Skeletal muscle satellite cell (primary cell): ENCODE data around the gene KLHL3.

ENCODE experiments used
- H3K27me3 ChIP-seq: 2 replicates; pipeline ENCODE4 v1.7.0; 2013; ENCODE audit warnings: low read length; ENCODE audit not compliant: control insufficient read depth, insufficient read depth
- H3K36me3 ChIP-seq: 2 replicates; pipeline ENCODE4 v1.7.0; 2013; ENCODE audit warnings: mild to moderate bottlenecking, control low read depth, low read length; ENCODE audit not compliant: insufficient read depth
- H3K4me1 ChIP-seq: 2 replicates; pipeline ENCODE4 v1.7.0; 2013; ENCODE audit warnings: low read length; ENCODE audit not compliant: control insufficient read depth, insufficient read depth
- H3K4me2 ChIP-seq: 2 replicates; pipeline ENCODE4 v1.7.0; 2013; ENCODE audit warnings: mild to moderate bottlenecking, low read length
- H3K4me3 ChIP-seq: 2 replicates; pipeline ENCODE4 v1.7.0; 2013; ENCODE audit warnings: low read length
- H3K9ac ChIP-seq: 2 replicates; pipeline ENCODE4 v1.7.0; 2013; ENCODE audit warnings: mild to moderate bottlenecking, low read depth, low read length, moderate library complexity
- H3K9me3 ChIP-seq: replicated peaks from 2 replicates; pipeline ENCODE4 v1.7.0; 2013; ENCODE audit warnings: mild to moderate bottlenecking, control low read depth, low read length

Gene KLHL3

DNA sequence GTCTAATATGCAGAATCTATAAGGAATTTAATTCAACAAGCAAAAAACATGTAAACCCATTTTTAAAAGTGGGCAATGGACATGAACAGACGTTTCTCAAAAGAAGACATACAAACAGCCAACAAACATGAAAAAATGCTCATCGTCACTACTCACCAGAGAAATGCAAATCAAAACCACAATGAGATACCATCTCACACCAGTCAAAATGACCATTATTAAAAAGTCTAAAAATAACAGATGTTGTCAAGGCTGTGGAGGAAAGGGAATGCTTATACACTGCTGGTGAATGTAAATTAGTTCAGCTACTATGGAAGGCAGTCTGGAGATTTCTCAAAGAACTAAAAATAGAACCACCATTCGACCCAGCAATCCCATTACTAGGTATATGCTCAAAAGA is 3.1 kb upstream of the KLHL3 start:
- Histone ChIP-seq H3K4me1 (peaks cover 20% of the 10 kb centered on the region), H3K27me3 (no peaks in the 10 kb centered on the region), H3K9ac (no peak overlapping the region), H3K4me2 (no peak overlapping the region), H3K9me3 (no peaks in the 10 kb centered on the region), H3K4me3 (no peak overlapping the region), H3K36me3 (no peaks in the 10 kb centered on the region)

DNA sequence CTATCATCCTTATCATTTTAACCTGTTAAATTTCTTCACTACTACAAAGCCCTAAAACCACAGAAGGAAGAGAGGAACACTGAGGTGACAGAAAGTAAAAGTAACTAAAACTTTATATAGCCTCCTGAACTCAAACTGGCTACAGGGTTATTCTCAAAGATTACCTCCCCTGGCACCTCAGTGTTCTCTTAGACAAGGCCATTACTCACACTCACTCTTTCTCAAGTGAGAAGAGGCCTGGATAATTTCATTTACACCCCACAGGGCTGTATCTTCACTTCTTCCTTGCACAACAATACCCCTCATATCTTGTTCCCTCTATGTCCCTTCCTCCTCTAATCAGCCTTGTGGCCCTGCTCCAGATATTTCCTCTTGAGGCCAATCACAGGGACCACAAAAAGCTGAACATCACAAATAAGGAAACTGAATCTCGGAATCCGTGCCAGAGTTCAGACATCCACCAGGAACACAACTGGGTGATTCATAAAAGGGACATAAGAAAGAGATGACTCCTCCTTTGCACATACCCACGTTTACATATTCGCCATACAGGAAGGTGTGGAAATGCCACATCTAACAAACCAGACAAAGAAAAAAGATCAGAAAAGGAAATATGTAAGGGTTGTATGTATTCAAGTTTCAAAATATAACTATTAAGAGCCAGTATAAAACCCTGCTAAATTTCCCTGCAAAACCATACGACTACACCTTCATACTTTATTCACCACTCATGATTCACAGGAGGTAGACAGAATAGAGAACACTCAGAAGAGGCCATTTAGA is 1.7 kb upstream of the KLHL3 start:
- H3K9me3 ChIP-seq = no peaks in the 10 kb centered on the region
- no peak overlapping the region for H3K9ac ChIP-seq
- H3K4me1 ChIP-seq = peaks cover 20% of the 10 kb centered on the region
- H3K36me3 ChIP-seq = no peaks in the 10 kb centered on the region
- no peak overlapping the region for H3K4me3 ChIP-seq
- H3K4me2 ChIP-seq = no peak overlapping the region
- no peaks in the 10 kb centered on the region for H3K27me3 ChIP-seq

DNA sequence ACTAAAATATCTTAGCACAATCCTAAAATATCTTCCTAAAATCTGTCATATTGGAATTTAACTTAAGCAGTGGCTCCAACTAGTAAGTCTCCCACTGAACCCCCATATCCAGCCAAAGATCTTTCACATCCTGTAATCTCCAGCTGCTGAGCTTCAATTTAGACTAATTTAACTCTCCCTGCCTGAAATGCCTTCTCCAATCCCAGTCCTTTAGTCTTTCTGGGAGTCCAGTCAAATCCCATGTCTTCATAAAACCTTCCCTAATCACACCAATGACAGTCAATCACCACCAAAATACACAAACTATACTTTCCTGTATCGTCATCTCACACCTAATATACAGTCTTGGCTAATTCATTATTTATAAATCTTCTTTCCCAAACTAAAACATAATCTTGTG is 607 bp upstream of the KLHL3 start:
- Histone ChIP-seq H3K4me3 (no peak overlapping the region), H3K9me3 (no peaks in the 10 kb centered on the region), H3K27me3 (no peaks in the 10 kb centered on the region), H3K4me2 (no peak overlapping the region), H3K36me3 (no peaks in the 10 kb centered on the region), H3K9ac (no peak overlapping the region), H3K4me1 (peaks cover 20% of the 10 kb centered on the region)

DNA sequence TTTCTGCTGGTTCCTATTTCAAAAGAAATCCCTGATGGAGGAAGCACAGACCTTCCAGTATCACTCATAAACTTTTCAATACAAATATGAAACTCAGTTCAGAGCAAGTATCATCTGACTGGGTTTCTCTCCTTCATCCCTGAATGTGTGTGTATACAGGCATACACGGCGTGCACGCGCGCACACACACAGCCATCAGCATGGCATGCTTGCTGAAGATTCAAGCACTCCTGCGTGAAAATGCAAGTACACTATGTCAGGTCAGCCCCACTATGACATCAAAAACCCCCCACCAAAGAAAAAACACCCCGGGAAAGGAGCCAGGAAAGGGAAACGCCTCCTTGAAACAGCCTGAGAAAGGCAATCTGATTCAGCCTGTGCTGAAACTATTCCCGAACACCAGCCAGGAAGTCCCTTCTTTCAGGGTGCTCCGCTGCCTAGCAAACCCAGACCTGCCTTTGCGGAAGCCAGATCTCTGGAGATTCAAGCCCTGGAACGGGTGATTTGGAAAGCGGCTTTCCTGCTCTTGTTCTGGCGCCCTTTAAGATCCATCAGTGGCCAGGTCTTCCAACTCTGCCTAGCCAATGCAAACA is 831 bp downstream of the KLHL3 start:
- H3K36me3 ChIP-seq = no peaks in the 10 kb centered on the region
- no peaks in the 10 kb centered on the region for H3K9me3 ChIP-seq
- no peaks in the 10 kb centered on the region for H3K27me3 ChIP-seq
- peak overlapping the region; percentile 54 for H3K9ac ChIP-seq
- peaks cover 32% of the 10 kb centered on the region for H3K4me1 ChIP-seq
- H3K4me2 ChIP-seq = peak overlapping the region; percentile 87
- H3K4me3 ChIP-seq = peak overlapping the region; percentile 64

DNA sequence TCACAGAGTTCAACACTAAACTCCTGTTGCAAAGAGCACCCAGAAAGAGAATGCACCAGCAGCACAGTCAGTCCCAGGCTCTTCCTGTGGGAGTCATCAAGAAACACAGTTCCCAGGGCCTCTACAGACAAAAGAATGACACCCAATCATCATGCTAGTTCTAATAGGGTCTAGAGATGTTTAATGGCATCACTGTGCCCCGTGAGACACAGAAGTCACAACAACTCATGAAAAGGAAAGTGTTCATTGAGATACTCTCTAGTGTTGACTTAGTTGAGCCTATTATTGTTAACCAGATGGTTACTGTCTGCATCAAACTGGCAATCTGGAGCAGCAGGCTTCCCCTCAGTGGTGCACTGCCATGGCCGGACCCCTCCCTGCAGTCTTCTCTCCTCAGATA is 1.6 kb downstream of the KLHL3 start:
- Histone ChIP-seq H3K9ac (no peak overlapping the region), H3K27me3 (no peaks in the 10 kb centered on the region), H3K4me3 (peak overlapping the region; percentile 15), H3K4me2 (peak overlapping the region; percentile 87), H3K9me3 (no peaks in the 10 kb centered on the region), H3K36me3 (no peaks in the 10 kb centered on the region), H3K4me1 (peaks cover 34% of the 10 kb centered on the region)

DNA sequence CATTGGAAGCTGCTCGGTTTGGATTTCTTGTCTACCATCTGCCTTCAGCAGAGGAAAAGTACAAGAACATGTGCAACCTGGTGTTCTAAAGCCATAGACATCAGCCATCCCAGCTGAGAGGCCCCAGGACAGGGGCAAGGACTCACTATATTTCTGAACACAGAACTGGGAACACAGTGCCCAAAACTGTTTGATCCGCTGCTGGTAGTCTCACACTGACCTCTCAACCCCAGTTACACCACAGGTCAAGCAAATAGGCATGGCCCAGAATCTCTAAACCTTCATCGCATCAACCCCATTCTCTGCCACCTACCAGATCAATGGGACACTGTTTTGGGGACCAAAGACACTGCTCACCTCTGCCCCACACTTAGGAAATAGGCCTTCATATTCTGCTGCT is 2.0 kb downstream of the KLHL3 start:
- Histone ChIP-seq H3K4me3 (no peak overlapping the region), H3K4me2 (no peak overlapping the region), H3K36me3 (no peaks in the 10 kb centered on the region), H3K9ac (no peak overlapping the region), H3K4me1 (peaks cover 34% of the 10 kb centered on the region), H3K27me3 (no peaks in the 10 kb centered on the region), H3K9me3 (no peaks in the 10 kb centered on the region)

DNA sequence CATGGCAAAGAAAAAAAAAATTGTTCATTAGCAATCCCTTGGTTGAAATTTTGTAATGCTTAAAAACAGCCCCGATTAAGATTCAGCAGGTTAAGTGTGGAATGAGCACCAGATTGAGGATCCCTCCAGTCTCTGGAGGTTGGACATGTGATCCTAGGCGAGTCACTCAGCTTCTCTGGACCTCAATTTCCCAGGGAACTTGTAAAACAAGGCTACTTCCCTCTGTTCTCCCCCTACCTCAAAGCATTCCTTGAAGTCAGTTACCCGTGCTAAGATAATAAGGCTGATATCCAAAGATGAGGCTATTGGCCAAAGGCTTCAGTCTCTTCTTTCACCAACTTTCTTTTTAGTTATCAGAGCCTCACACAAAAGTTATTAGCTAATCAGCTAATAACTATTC is 2.9 kb downstream of the KLHL3 start:
- Histone ChIP-seq H3K27me3 (no peaks in the 10 kb centered on the region), H3K36me3 (no peaks in the 10 kb centered on the region), H3K9ac (no peak overlapping the region), H3K9me3 (no peaks in the 10 kb centered on the region), H3K4me2 (no peak overlapping the region), H3K4me3 (no peak overlapping the region), H3K4me1 (peaks cover 34% of the 10 kb centered on the region)

DNA sequence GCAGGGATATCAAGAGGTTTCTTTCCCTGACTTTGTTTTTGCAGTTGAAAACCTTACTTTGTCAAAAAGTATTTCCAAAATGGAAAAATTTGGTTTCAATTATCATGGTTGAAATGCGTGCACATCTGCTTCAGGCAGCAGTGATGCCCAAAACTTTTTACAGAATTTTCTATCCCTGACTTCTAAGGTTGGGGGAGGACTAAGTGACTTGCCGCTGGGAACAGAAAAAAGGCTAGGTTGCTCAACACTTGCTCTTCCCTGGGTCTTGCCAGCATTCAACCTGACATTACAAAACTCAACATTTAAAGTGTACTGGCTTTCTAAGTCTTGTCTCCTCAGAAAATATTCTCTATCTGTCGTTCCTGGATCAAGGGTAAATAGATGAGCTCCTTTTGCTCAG is 4.7 kb downstream of the KLHL3 start:
- no peak overlapping the region for H3K4me2 ChIP-seq
- H3K36me3 ChIP-seq = no peaks in the 10 kb centered on the region
- H3K9me3 ChIP-seq = no peaks in the 10 kb centered on the region
- H3K27me3 ChIP-seq = no peaks in the 10 kb centered on the region
- H3K4me3 ChIP-seq = no peak overlapping the region
- no peak overlapping the region for H3K9ac ChIP-seq
- H3K4me1 ChIP-seq = peaks cover 34% of the 10 kb centered on the region

DNA sequence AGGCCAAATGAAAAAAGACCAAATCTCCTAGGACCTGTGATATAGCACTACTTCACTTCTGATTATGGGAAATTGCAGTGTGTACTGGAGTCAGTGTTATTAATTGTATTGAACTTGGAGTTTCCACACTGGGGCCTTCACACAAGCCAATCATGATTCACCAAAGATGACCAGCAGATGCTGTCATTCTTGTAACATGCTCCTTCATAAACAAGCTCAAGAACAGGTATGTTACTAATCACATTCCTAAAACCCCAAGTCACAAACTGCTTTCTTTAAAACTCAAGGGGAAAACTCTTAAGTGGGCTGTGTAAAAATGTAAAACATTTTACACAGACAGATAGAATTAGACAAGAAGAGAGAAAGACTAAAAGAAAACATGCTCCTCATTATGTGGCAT is 5.6 kb downstream of the KLHL3 start:
- Histone ChIP-seq H3K4me3 (no peak overlapping the region), H3K27me3 (no peaks in the 10 kb centered on the region), H3K36me3 (no peaks in the 10 kb centered on the region), H3K4me1 (peaks cover 26% of the 10 kb centered on the region), H3K9ac (no peak overlapping the region), H3K4me2 (peak overlapping the region; percentile 8), H3K9me3 (no peaks in the 10 kb centered on the region)

DNA sequence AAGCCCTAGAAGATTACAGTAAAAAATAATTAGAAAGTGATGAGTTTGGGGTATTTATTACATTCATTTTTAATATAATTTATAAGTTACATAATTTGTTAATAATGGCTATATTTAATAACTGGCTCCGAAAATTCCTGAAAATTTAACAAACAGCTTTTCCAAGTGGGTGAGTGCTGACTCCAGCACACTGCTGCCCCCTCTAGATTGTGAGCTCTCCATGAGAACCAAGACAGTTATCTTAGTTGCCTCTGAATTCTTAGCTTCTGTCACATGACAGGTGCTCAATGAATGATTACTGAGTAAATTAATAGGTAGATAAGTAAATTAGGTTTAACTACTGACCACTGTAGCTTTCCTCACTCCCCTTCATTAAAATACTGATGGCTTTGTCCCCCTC is 7.8 kb downstream of the KLHL3 start:
- H3K27me3 ChIP-seq = no peaks in the 10 kb centered on the region

DNA sequence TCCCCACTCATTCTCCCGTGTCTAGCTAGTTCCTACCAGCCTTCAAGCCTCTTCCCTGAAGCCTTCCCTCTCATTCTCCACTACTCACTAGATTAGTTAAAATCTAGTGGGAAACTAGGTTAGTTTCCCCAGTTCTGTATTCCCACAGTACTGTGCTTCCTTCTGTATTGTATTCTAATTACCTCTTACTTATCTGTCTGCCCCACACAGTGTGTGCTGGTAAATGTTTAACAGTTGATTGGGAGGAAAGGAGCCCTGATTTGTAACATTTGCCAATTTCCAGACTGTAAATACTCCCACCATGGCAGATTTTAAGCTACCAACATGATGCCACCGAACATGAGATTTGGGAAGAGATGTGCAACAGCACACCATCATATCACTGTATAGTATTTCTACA is 8.3 kb downstream of the KLHL3 start:
- Histone ChIP-seq H3K9ac (no peak overlapping the region), H3K27me3 (no peaks in the 10 kb centered on the region), H3K4me1 (peaks cover 14% of the 10 kb centered on the region), H3K4me2 (no peak overlapping the region), H3K9me3 (no peaks in the 10 kb centered on the region), H3K36me3 (no peaks in the 10 kb centered on the region), H3K4me3 (no peak overlapping the region)

More for the DNA sequence above, 7.8 kb downstream of the KLHL3 start:
- Histone ChIP-seq H3K4me3 (no peak overlapping the region), H3K9me3 (no peaks in the 10 kb centered on the region), H3K4me1 (peaks cover 14% of the 10 kb centered on the region), H3K4me2 (no peak overlapping the region), H3K36me3 (no peaks in the 10 kb centered on the region), H3K9ac (no peak overlapping the region)

DNA sequence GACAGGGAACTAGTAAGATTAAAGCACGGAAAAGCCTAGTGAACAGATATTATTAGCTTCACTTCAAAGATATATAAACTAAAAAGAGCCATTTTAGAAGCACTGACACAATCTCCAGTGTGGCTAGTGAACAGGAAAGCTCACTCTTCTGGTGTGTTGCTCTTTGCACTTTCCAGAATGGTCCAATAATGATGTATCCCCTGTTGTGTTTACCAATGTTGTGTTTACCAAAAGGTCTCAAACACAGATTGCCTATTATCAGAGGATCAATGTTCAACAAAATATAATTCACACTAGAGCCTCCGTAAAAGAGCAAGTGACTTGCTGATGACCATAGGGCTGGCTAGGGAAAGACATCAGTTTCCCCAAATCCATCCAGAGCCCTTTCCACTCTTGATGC is 11.6 kb downstream of the KLHL3 start:
- H3K4me1 ChIP-seq = no peaks in the 10 kb centered on the region
- no peak overlapping the region for H3K4me3 ChIP-seq
- H3K27me3 ChIP-seq = no peaks in the 10 kb centered on the region
- H3K9ac ChIP-seq = no peak overlapping the region
- H3K36me3 ChIP-seq = no peaks in the 10 kb centered on the region
- H3K9me3 ChIP-seq = no peaks in the 10 kb centered on the region
- H3K4me2 ChIP-seq = no peak overlapping the region
